ENCODE data around the gene HBEGF. TPM values are rescaled to one million over a fixed set of nuclear protein-coding genes. Genes with fewer than 3 reads are reported as not detected.

The HBEGF gene
- polyA plus RNA-seq, 3 donors: 25.2 to 548 (median 31.6) TPM

GRCh38 chr5:140365282-140365681 lies 18.9 kb upstream of the HBEGF start:
- Histone ChIP-seq H3K9ac (ENCODE audit: insufficient read depth, low read length, poor library complexity, severe bottlenecking) (no peak overlapping the region), H3K9me3 (replicated peaks in 1 of 2; ENCODE audit: control insufficient read depth in 1 of 2, insufficient read depth in 1 of 2, low read length in 2 of 2) (no peaks in the 10 kb centered on the region), H3K4me2 (replicated peaks; ENCODE audit: extremely low read depth, low read length, poor library complexity, severe bottlenecking) (no peak overlapping the region), H3K36me3 (replicated peaks in 1 of 2; ENCODE audit: control insufficient read depth in 1 of 2, insufficient read depth in 2 of 2, low read length in 2 of 2) (no peaks in the 10 kb centered on the region), H3K4me3 (replicated peaks in 1 of 3; ENCODE audit: low read depth in 2 of 3, low read length in 3 of 3) (no peak overlapping the region), H3K4me1 (ENCODE audit: control insufficient read depth in 1 of 2, insufficient read depth in 2 of 2, low read length in 2 of 2) (peaks cover 4 to 5% of the 10 kb centered on the region in 2 donors), H3K79me2 (ENCODE audit: insufficient read depth, low read length) (no peaks in the 10 kb centered on the region), H3K27me3 (ENCODE audit: control insufficient read depth in 2 of 2, insufficient read depth in 2 of 2, low read length in 2 of 2) (no peaks in the 10 kb centered on the region), H4K20me1 (ENCODE audit: insufficient read depth, low read length) (no peaks in the 10 kb centered on the region), H3K27ac (ENCODE audit: low read depth in 1 of 2, low read length in 2 of 2) (no peak overlapping the region), H2AFZ (ENCODE audit: insufficient read depth, low read depth, low read length, poor library complexity, severe bottlenecking) (no peak overlapping the region)
- Mint-ChIP-seq H3K4me3 (no peak overlapping the region), H3K36me3 (no peaks in the 10 kb centered on the region), H3K9me3 (no peaks in the 10 kb centered on the region), H3K27ac (no peak overlapping the region), H3K27me3 (ENCODE audit: low read depth in 3 of 3) (peaks cover 2 to 6% (median 3%) of the 10 kb centered on the region in 3 donors), H3K4me1 (peaks cover 5% of the 10 kb centered on the region)
- no peak for DNase-seq
- WGBS (ENCODE audit: insufficient coverage): 100% methylated on average over 1 of the region's 3 CpGs
- TF ChIP-seq CTCF (IDR thresholded peaks at IDR 0.05): no peak
- intact Hi-C loops (cut with micrococcal nuclease): loop anchor here in 1 of 2 donors (10.0 kb wide), 1 partner anchor 350 kb away; no protein-coding TSS in a partner anchor

GRCh38 chr5:140364472-140364765 lies 18.0 kb upstream of the HBEGF start:
- peaks cover 2 to 6% (median 3%) of the 10 kb centered on the region in 3 donors for H3K27me3 Mint-ChIP-seq (ENCODE audit: low read depth in 3 of 3)
- H3K79me2 ChIP-seq (ENCODE audit: insufficient read depth, low read length): no peaks in the 10 kb centered on the region
- no peak for TF ChIP-seq CTCF (IDR thresholded peaks at IDR 0.05)
- H3K9me3 Mint-ChIP-seq: no peaks in the 10 kb centered on the region
- H4K20me1 ChIP-seq (ENCODE audit: insufficient read depth, low read length): no peaks in the 10 kb centered on the region
- no peak overlapping the region for H3K4me3 ChIP-seq (replicated peaks in 1 of 3; ENCODE audit: low read depth in 2 of 3, low read length in 3 of 3)
- no peak overlapping the region for H3K4me2 ChIP-seq (replicated peaks; ENCODE audit: extremely low read depth, low read length, poor library complexity, severe bottlenecking)
- H3K4me1 Mint-ChIP-seq: peaks cover 5% of the 10 kb centered on the region
- H3K4me1 ChIP-seq (ENCODE audit: control insufficient read depth in 1 of 2, insufficient read depth in 2 of 2, low read length in 2 of 2): peaks cover 4 to 5% of the 10 kb centered on the region in 2 donors
- H3K27ac ChIP-seq (ENCODE audit: low read depth in 1 of 2, low read length in 2 of 2): no peak overlapping the region
- H3K4me3 Mint-ChIP-seq: no peak overlapping the region
- no peaks in the 10 kb centered on the region for H3K36me3 Mint-ChIP-seq
- H3K9ac ChIP-seq (ENCODE audit: insufficient read depth, low read length, poor library complexity, severe bottlenecking): no peak overlapping the region
- no peak overlapping the region for H2AFZ ChIP-seq (ENCODE audit: insufficient read depth, low read depth, low read length, poor library complexity, severe bottlenecking)
- 89% methylated on average over 1 of the region's 3 CpGs for WGBS (ENCODE audit: insufficient coverage)
- no peak for DNase-seq
- H3K36me3 ChIP-seq (replicated peaks in 1 of 2; ENCODE audit: control insufficient read depth in 1 of 2, insufficient read depth in 2 of 2, low read length in 2 of 2): no peaks in the 10 kb centered on the region
- H3K9me3 ChIP-seq (replicated peaks in 1 of 2; ENCODE audit: control insufficient read depth in 1 of 2, insufficient read depth in 1 of 2, low read length in 2 of 2): no peaks in the 10 kb centered on the region
- intact Hi-C loops (cut with micrococcal nuclease): loop anchor here in 1 of 2 donors (10.0 kb wide), 1 partner anchor 350 kb away; no protein-coding TSS in a partner anchor
- H3K27me3 ChIP-seq (ENCODE audit: control insufficient read depth in 2 of 2, insufficient read depth in 2 of 2, low read length in 2 of 2): no peaks in the 10 kb centered on the region
- no peak overlapping the region for H3K27ac Mint-ChIP-seq
